Neural crest cell (in vitro differentiated cells): ENCODE data around the gene PTHLH. TPM values are rescaled to one million over a fixed set of nuclear protein-coding genes. Genes with fewer than 3 reads are reported as not detected.

Experiments used
- DNase-seq: peaks from one replicate; pipeline ENCODE4 v3.0.0; 2021; ENCODE audit warnings: low read depth, mixed read lengths, low spot score
- H3K27ac Mint-ChIP-seq: one replicate; pipeline ENCODE4 v1.8.0; 2021; ENCODE audit warnings: mild to moderate bottlenecking, mixed read lengths; ENCODE audit not compliant: unreplicated experiment
- H3K27me3 Mint-ChIP-seq: 2 replicates; pipeline ENCODE4 v1.8.0; 2021; ENCODE audit warnings: low read depth, mild to moderate bottlenecking, mixed read lengths
- H3K36me3 Mint-ChIP-seq: 2 replicates; pipeline ENCODE4 v1.8.0; 2021; ENCODE audit warnings: low read depth, mild to moderate bottlenecking, mixed read lengths
- H3K4me1 Mint-ChIP-seq: 2 replicates; pipeline ENCODE4 v1.8.0; 2021; ENCODE audit warnings: mixed read lengths
- H3K4me3 Mint-ChIP-seq: one replicate; pipeline ENCODE4 v1.8.0; 2021; ENCODE audit warnings: mild to moderate bottlenecking, mixed read lengths
- H3K9me3 Mint-ChIP-seq: 2 replicates; pipeline ENCODE4 v1.8.0; 2021; ENCODE audit warnings: mixed read lengths
- CTCF ChIP-seq: fragments of 200-600 bp; sonication (generic); conservative IDR thresholded peaks from 2 replicates; pipeline ENCODE4 v1.5.0; 2021; ENCODE audit warnings: antibody characterized with exemption, mild to moderate bottlenecking
- long read RNA-seq: library from polyadenylated mRNA; unstranded; transcript quantifications from one replicate; pipeline ENCODE4 v2.0.0, GENCODE V29; 2020
- total RNA-seq: library from RNA; stranded (reverse); gene quantifications from 2 replicates; pipeline ENCODE4 v1.2.1, GENCODE V29; 2021

The PTHLH gene
- 0.27 and 0.56 TPM in 2 replicates for total RNA-seq
- long read RNA-seq: 0 reads

GRCh38 chr12:27972721-27973120, at the start of gene PTHLH:
Gene PTHLH (minus strand): TSS chr12:27972733. CDS start chr12:27969494, 3,239 bp downstream.
- no peaks in the 10 kb centered on the region for H3K9me3 Mint-ChIP-seq
- H3K27ac Mint-ChIP-seq: no peak within 1 kb of the TSS
- no peak for DNase-seq
- peaks cover 29% of the 10 kb centered on the region for H3K4me1 Mint-ChIP-seq
- peak within 1 kb of the TSS; percentile 90 for H3K4me3 Mint-ChIP-seq
- peaks cover 2% of the 10 kb centered on the region for H3K36me3 Mint-ChIP-seq
- peaks cover 97% of the 10 kb centered on the region for H3K27me3 Mint-ChIP-seq
- TF ChIP-seq CTCF: no peak

GRCh38 chr12:28021704-28022103, 49.2 kb upstream of the PTHLH start:
- Mint-ChIP-seq H3K4me3 (no peak overlapping the region), H3K9me3 (peaks cover 1% of the 10 kb centered on the region), H3K36me3 (no peaks in the 10 kb centered on the region), H3K27ac (no peak overlapping the region), H3K4me1 (no peaks in the 10 kb centered on the region), H3K27me3 (no peaks in the 10 kb centered on the region)
- DNase-seq: no peak
- TF ChIP-seq CTCF: no peak

- Mint-ChIP-seq H3K4me1 (no peaks in the 10 kb centered on the region), H3K27me3 (no peaks in the 10 kb centered on the region), H3K27ac (no peak overlapping the region), H3K9me3 (peaks cover 8% of the 10 kb centered on the region), H3K36me3 (no peaks in the 10 kb centered on the region), H3K4me3 (no peak overlapping the region)
- no peak for TF ChIP-seq CTCF
- no peak for DNase-seq
Measured at GRCh38 chr12:28017873-28018255, 45.3 kb upstream of the PTHLH start.

GRCh38 chr12:28017126-28017872, 44.8 kb upstream of the PTHLH start:
- Mint-ChIP-seq H3K4me3 (no peak overlapping the region), H3K9me3 (peaks cover 8% of the 10 kb centered on the region), H3K36me3 (no peaks in the 10 kb centered on the region), H3K27ac (no peak overlapping the region), H3K4me1 (no peaks in the 10 kb centered on the region), H3K27me3 (no peaks in the 10 kb centered on the region)
- TF ChIP-seq CTCF: no peak
- DNase-seq: no peak

- no peak for TF ChIP-seq CTCF
- no peak overlapping the region for H3K4me3 Mint-ChIP-seq
- H3K9me3 Mint-ChIP-seq: peaks cover 8% of the 10 kb centered on the region
- no peaks in the 10 kb centered on the region for H3K27me3 Mint-ChIP-seq
- H3K36me3 Mint-ChIP-seq: no peaks in the 10 kb centered on the region
- H3K27ac Mint-ChIP-seq: no peak overlapping the region
- DNase-seq: no peak
- H3K4me1 Mint-ChIP-seq: no peaks in the 10 kb centered on the region
Measured at GRCh38 chr12:28015165-28015564, 42.6 kb upstream of the PTHLH start.
